IPS DF 4.7 (cell line): ENCODE results near the gene FSTL1.
"Not testable (repeated sequence)": the region's sequence is repeated elsewhere in the genome, so short reads cannot be mapped to it uniquely, and the experiment has no call there.

Experiments used
- DNase-seq: peaks from one replicate; pipeline ENCODE4 v3.0.0-alpha.2; 2013; ENCODE audit warnings: low spot score; ENCODE audit errors: extremely low read depth

The FSTL1 gene

GRCh38 chr3:120418446-120418845, 32.3 kb downstream of the FSTL1 start:
- DNase-seq: no peak

- peak; percentile 96 for DNase-seq
These were observed 33.4 kb downstream of the FSTL1 start for GRCh38 chr3:120417272-120417911.

- no peak for DNase-seq
These were observed 33.9 kb downstream of the FSTL1 start for GRCh38 chr3:120416868-120417267.

GRCh38 chr3:120415756-120416155, 35.0 kb downstream of the FSTL1 start:
- DNase-seq: no peak

- no peak for DNase-seq
These were observed 40.3 kb downstream of the FSTL1 start for GRCh38 chr3:120410541-120410940.

GRCh38 chr3:120410116-120410515, 40.7 kb downstream of the FSTL1 start:
- DNase-seq: no peak

- DNase-seq: no peak
These were observed 43.1 kb downstream of the FSTL1 start for GRCh38 chr3:120407508-120408287.

GRCh38 chr3:120404876-120405275, 45.9 kb downstream of the FSTL1 start:
- DNase-seq: no peak

- DNase-seq: no peak
These were observed 48.5 kb downstream of the FSTL1 start for GRCh38 chr3:120402257-120402656.

GRCh38 chr3:120399372-120399771, 51.4 kb downstream of the FSTL1 start:
- no peak for DNase-seq

- DNase-seq: no peak
These were observed 54.3 kb downstream of the FSTL1 start for GRCh38 chr3:120396469-120396868.

- no peak for DNase-seq
These were observed 56.4 kb downstream of the FSTL1 start for GRCh38 chr3:120394347-120394746.

GRCh38 chr3:120393761-120394160, 57.0 kb downstream of the FSTL1 start:
- DNase-seq: no peak

- DNase-seq: no peak
These were observed 57.5 kb downstream of the FSTL1 start for GRCh38 chr3:120393243-120393642.

- no peak for DNase-seq
These were observed 67.8 kb downstream of the FSTL1 start for GRCh38 chr3:120382941-120383447.

- DNase-seq: no peak
These were observed 69.3 kb downstream of the FSTL1 start for GRCh38 chr3:120381503-120381902.

- not testable (repeated sequence) for DNase-seq
These were observed 72.8 kb downstream of the FSTL1 start for GRCh38 chr3:120377948-120378347.

GRCh38 chr3:120370463-120370862, 80.3 kb downstream of the FSTL1 start:
- DNase-seq: no peak

- DNase-seq: no peak
These were observed 81.7 kb downstream of the FSTL1 start for GRCh38 chr3:120369037-120369467.

GRCh38 chr3:120368172-120368571, 82.6 kb downstream of the FSTL1 start:
- no peak for DNase-seq

- no peak for DNase-seq
These were observed 86.0 kb downstream of the FSTL1 start for GRCh38 chr3:120364821-120365220.

GRCh38 chr3:120364101-120364500, 86.7 kb downstream of the FSTL1 start:
- no peak for DNase-seq

GRCh38 chr3:120357807-120358206, 93.0 kb downstream of the FSTL1 start:
- no peak for DNase-seq
